CD14-positive monocyte (primary cell): ENCODE data around the gene MST1. TPM values are rescaled to one million over a fixed set of nuclear protein-coding genes. Genes with fewer than 3 reads are reported as not detected.

ENCODE experiments used
- DNase-seq, 3 donors: peaks; one replicate each; pipeline ENCODE4 v3.0.0-alpha.2; 2011 to 2022
- H2AFZ ChIP-seq: 2 replicates; pipeline ENCODE4 v1.6.0; 2012; ENCODE audit warnings: mild to moderate bottlenecking, low read depth, low read length, inconsistent platforms; ENCODE audit not compliant: insufficient read depth, poor library complexity, severe bottlenecking
- H3K27ac ChIP-seq, 2 donors: 1 replicate in 1 of 2; 2 replicates in 1 of 2; pipeline ENCODE4 v1.5.1; 2012 to 2013; ENCODE audit warnings: low read length in 2 of 2, control low read depth in 1 of 2, inconsistent platforms in 1 of 2, low read depth in 1 of 2, mild to moderate bottlenecking in 1 of 2
- H3K27me3 ChIP-seq, 2 donors: one replicate each; pipeline versions ENCODE4 v1.6.0 to v1.6.1; 2011 to 2013; ENCODE audit warnings: low read length in 2 of 2; ENCODE audit not compliant: control insufficient read depth in 2 of 2, insufficient read depth in 2 of 2
- H3K36me3 ChIP-seq, 2 donors: replicated peaks in 1 of 2; 1 replicate in 1 of 2; 2 replicates in 1 of 2; pipeline versions ENCODE4 v1.5.1 to v1.6.1; 2012 to 2013; ENCODE audit warnings: low read length in 2 of 2, control low read depth in 1 of 2, inconsistent platforms in 1 of 2, mild to moderate bottlenecking in 1 of 2; ENCODE audit not compliant: insufficient read depth in 2 of 2, control insufficient read depth in 1 of 2
- H3K4me1 ChIP-seq, 2 donors: 1 replicate in 1 of 2; 2 replicates in 1 of 2; pipeline versions ENCODE4 v1.5.1 to v1.6.1; 2012 to 2013; ENCODE audit warnings: low read length in 2 of 2, control low read depth in 1 of 2, inconsistent platforms in 1 of 2, mild to moderate bottlenecking in 1 of 2, moderate library complexity in 1 of 2; ENCODE audit not compliant: insufficient read depth in 2 of 2, control insufficient read depth in 1 of 2
- H3K4me2 ChIP-seq: replicated peaks from 2 replicates; pipeline ENCODE3; 2012; ENCODE audit warnings: low read length, moderate library complexity, mild to moderate bottlenecking; ENCODE audit not compliant: poor library complexity, severe bottlenecking; ENCODE audit errors: extremely low read depth
- H3K4me3 ChIP-seq, 3 experiments: fragments of 200-600 bp in 1 of 3; sonication (generic) in 1 of 3; replicated peaks in 1 of 3; 1 replicate in 2 of 3; 2 replicates in 1 of 3; pipeline ENCODE4 v1.5.1; 2011 to 2013; ENCODE audit warnings: low read length in 3 of 3, mild to moderate bottlenecking in 3 of 3, control low read depth in 2 of 3, low read depth in 2 of 3, inconsistent platforms in 1 of 3, moderate library complexity in 1 of 3
- H3K79me2 ChIP-seq: 2 replicates; pipeline ENCODE4 v1.6.0; 2012; ENCODE audit warnings: mild to moderate bottlenecking, control low read depth, inconsistent platforms, low read length, moderate library complexity; ENCODE audit not compliant: insufficient read depth
- H3K9ac ChIP-seq: 2 replicates; pipeline ENCODE4 v1.6.0; 2017; ENCODE audit warnings: low read length, mild to moderate bottlenecking; ENCODE audit not compliant: insufficient read depth, poor library complexity, severe bottlenecking
- H3K9me3 ChIP-seq, 2 donors: replicated peaks in 1 of 2; 1 replicate in 1 of 2; 2 replicates in 1 of 2; pipeline versions ENCODE4 v1.5.1 to v1.6.1; 2012 to 2013; ENCODE audit warnings: low read length in 2 of 2, control low read depth in 1 of 2; ENCODE audit not compliant: control insufficient read depth in 1 of 2, insufficient read depth in 1 of 2
- H4K20me1 ChIP-seq: 2 replicates; pipeline ENCODE4 v1.6.0; 2012; ENCODE audit warnings: mild to moderate bottlenecking, low read length, control low read depth, moderate library complexity; ENCODE audit not compliant: insufficient read depth
- H3K27ac Mint-ChIP-seq, 7 donors: one replicate each; pipeline ENCODE4 v1.8.0; 2020; ENCODE audit warnings: mild to moderate bottlenecking in 7 of 7, mixed read lengths in 7 of 7, moderate library complexity in 6 of 7, inconsistent platforms in 2 of 7
- H3K27me3 Mint-ChIP-seq, 3 donors: one replicate each; pipeline ENCODE4 v1.8.0; 2021 to 2022; ENCODE audit warnings: low read depth in 3 of 3, mild to moderate bottlenecking in 3 of 3, mixed read lengths in 3 of 3, moderate library complexity in 3 of 3, inconsistent platforms in 1 of 3
- H3K36me3 Mint-ChIP-seq, 2 donors: one replicate each; pipeline ENCODE4 v1.8.0; 2020; ENCODE audit warnings: mixed read lengths in 2 of 2, inconsistent platforms in 1 of 2, mild to moderate bottlenecking in 1 of 2
- H3K4me1 Mint-ChIP-seq: one replicate; pipeline ENCODE4 v1.8.0; 2020; ENCODE audit warnings: mild to moderate bottlenecking, mixed read lengths
- H3K4me3 Mint-ChIP-seq, 2 donors: one replicate each; pipeline ENCODE4 v1.8.0; 2020; ENCODE audit warnings: mild to moderate bottlenecking in 2 of 2, mixed read lengths in 2 of 2, moderate library complexity in 1 of 2
- H3K9me3 Mint-ChIP-seq, 7 donors: one replicate each; pipeline ENCODE4 v1.8.0; 2020 to 2022; ENCODE audit warnings: mixed read lengths in 7 of 7, mild to moderate bottlenecking in 6 of 7, moderate library complexity in 6 of 7, inconsistent platforms in 2 of 7
- WGBS: methylation state at CpG from one replicate; pipeline ENCODE4 v1.1.5; 2013; ENCODE audit warnings: missing lambda C conversion rate; ENCODE audit not compliant: insufficient coverage; 5-methylcytosine and 5-hydroxymethylcytosine counted together
- intact Hi-C, 2 donors: fragments of 100-400 bp; cut with micrococcal nuclease; formaldehyde crosslinking; loops; one replicate each; pipeline versions ENCODE4 v1.15.0 to v1.15.1; 2023
- polyA plus RNA-seq, 3 donors: library from polyadenylated mRNA; depleted of rRNA in 1 of 3; unstranded in 2 of 3; stranded (reverse) in 1 of 3; fragments of 300-500 nt in 2 of 3; fragments of >200 nt in 1 of 3; fragmentation: Illumina TruSeq in 2 of 3; gene quantifications; 1 replicate in 2 of 3; 2 replicates in 1 of 3; pipeline ENCODE4 v1.2.3, GENCODE V29; 2012 to 2021
- TF ChIP-seq, protein P1 (sequence below): fragments of 200-600 bp; IDR thresholded peaks from one replicate; pipeline ENCODE4 v1.8.0; 2022; ENCODE audit warnings: antibody characterized with exemption, mild to moderate bottlenecking

The MST1 gene
- polyA plus RNA-seq, 3 donors = 0.28 to 17.8 TPM; not detected in 1

DNA sequence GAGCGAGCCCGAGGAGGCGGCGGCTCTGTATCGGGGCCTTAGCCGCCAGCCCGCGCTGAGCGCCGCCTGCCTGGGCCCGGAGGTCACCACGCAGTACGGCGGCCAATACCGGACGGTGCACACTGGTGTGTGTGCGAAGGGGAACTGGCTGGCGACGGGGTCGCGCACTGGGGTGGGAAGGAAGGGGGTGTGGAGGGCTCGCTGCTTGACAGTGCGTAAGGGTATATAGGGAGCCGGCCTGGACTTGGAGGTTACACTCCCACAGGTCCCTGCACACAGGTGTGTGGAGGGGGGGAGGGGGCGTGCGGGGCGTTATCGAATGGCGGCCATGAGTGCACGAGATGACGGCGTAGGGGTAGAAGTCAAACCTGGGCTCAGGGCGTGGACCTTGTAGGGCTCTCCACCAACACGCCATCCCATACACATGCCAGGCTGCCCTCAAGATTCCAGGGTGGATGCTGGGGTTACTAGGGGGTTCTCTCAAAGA is 14.7 kb downstream of the MST1 start:
- Mint-ChIP-seq H3K27ac (peak overlapping the region in 5 of 7 donors; percentile 43 to 99 (median 97)), H3K4me3 (peak overlapping the region; percentile 84 to 85), H3K9me3 (peaks cover 0 to 10% (median 3%) of the 10 kb centered on the region in 7 donors), H3K27me3 (peaks cover 1 to 7% (median 6%) of the 10 kb centered on the region in 3 donors), H3K36me3 (peaks cover 34 to 41% of the 10 kb centered on the region in 2 donors), H3K4me1 (peaks cover 28% of the 10 kb centered on the region)
- H3K4me2 ChIP-seq = peak overlapping the region; percentile 81
- H3K27ac ChIP-seq = peak overlapping the region; percentile 9 to 97
- peaks cover 17 to 21% of the 10 kb centered on the region in 2 donors for H3K4me1 ChIP-seq
- intact Hi-C loops = loop anchor here (1.0 to 10.0 kb wide), 4 partner anchors 50 to 202 kb away; partner anchors contain the start of genes GMPPB (in 2 of the 2) and DAG1 (in 1 of the 2)
- no peak for DNase-seq
- peak overlapping the region; percentile 63 to 82 (median 74) for H3K4me3 ChIP-seq
- WGBS = 0% methylated on average over 22 of the region's 34 CpGs
- H4K20me1 ChIP-seq = peaks cover 26% of the 10 kb centered on the region
- TF ChIP-seq, protein P1, sequence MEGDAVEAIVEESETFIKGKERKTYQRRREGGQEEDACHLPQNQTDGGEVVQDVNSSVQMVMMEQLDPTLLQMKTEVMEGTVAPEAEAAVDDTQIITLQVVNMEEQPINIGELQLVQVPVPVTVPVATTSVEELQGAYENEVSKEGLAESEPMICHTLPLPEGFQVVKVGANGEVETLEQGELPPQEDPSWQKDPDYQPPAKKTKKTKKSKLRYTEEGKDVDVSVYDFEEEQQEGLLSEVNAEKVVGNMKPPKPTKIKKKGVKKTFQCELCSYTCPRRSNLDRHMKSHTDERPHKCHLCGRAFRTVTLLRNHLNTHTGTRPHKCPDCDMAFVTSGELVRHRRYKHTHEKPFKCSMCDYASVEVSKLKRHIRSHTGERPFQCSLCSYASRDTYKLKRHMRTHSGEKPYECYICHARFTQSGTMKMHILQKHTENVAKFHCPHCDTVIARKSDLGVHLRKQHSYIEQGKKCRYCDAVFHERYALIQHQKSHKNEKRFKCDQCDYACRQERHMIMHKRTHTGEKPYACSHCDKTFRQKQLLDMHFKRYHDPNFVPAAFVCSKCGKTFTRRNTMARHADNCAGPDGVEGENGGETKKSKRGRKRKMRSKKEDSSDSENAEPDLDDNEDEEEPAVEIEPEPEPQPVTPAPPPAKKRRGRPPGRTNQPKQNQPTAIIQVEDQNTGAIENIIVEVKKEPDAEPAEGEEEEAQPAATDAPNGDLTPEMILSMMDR = no peak
- H3K9ac ChIP-seq = peak overlapping the region; percentile 92
- peaks cover 0 to 6% of the 10 kb centered on the region in 2 donors for H3K9me3 ChIP-seq
- H2AFZ ChIP-seq = peak overlapping the region; percentile 80
- H3K36me3 ChIP-seq = peaks cover 40% of the 10 kb centered on the region in 2 donors
- peaks cover 13% of the 10 kb centered on the region for H3K79me2 ChIP-seq
- no peaks in the 10 kb centered on the region for H3K27me3 ChIP-seq

DNA sequence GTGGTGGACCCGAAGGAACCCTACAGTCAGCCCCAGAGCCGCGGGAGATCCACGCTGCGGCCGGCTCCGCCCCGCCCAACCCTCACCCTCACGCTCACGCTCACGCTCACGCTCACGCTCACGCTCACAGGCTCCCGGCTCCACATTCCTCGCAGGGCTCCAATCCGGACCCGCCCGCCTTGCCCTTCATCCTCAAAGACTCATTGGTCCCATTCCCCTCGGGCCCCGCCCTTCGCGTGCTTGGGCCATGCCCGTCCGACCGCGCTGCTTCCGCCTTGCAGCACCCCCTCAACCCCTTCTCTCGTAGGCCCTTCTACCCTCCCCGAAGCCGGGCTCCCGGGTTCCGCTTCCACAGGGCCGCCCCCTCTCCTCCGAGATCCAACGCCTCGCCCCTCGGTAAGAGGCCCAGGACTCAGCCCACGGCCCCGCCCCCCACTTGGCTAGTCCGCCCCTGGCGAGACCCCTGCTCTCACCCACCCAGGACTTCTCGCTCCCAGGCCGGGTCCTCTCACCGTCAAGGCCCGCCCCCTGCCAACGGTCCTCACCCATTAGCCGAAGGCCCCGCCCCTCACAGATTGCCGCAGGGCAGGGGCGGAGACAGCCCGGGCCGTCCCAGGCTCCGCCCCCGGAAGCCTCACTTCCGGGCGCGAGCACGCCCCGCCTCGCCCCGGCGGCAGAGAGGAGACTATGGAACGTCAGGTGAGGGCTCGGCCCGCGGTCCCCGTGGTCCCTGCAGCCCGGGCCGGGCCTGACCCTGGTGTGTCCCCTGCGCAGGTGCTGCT is 15.4 kb downstream of the MST1 start, which contains the start of gene APEH:
TSS of gene APEH (plus strand) at position 637 of the 782 bp plus-strand sequence. CDS start at position 688, 51 bp downstream.
- peak within 1 kb of the TSS; percentile 84 to 91 for H3K4me3 Mint-ChIP-seq
- H3K9me3 ChIP-seq = peaks cover 0 to 6% of the 10 kb centered on the region in 2 donors
- H3K36me3 ChIP-seq = peaks cover 34% of the 10 kb centered on the region in 2 donors
- H3K27me3 Mint-ChIP-seq = peaks cover 4 to 10% (median 6%) of the 10 kb centered on the region in 3 donors
- peak within 1 kb of the TSS; percentile 96 to 97 for H3K27ac ChIP-seq
- H3K4me1 ChIP-seq = peaks cover 17 to 21% of the 10 kb centered on the region in 2 donors
- peak within 1 kb of the TSS; percentile 81 for H3K4me2 ChIP-seq
- no peaks in the 10 kb centered on the region for H3K27me3 ChIP-seq
- H3K9me3 Mint-ChIP-seq = peaks cover 0 to 10% (median 3%) of the 10 kb centered on the region in 7 donors
- H3K27ac Mint-ChIP-seq = peak within 1 kb of the TSS; percentile 93 to 99 (median 98)
- peak; percentile 98 to 99 (median 99) for DNase-seq
- peaks cover 26% of the 10 kb centered on the region for H4K20me1 ChIP-seq
- H3K79me2 ChIP-seq = peaks cover 13% of the 10 kb centered on the region
- under 1% methylated on average over 70 of the region's 71 CpGs for WGBS
- intact Hi-C loops = loop anchor here (1.0 to 10.0 kb wide), 4 partner anchors 51 to 202 kb away; partner anchors contain the start of genes GMPPB (in 2 of the 2) and DAG1 (in 1 of the 2)
- H3K4me1 Mint-ChIP-seq = peaks cover 28% of the 10 kb centered on the region
- peak within 1 kb of the TSS; percentile 80 for H2AFZ ChIP-seq
- peaks cover 31 to 35% of the 10 kb centered on the region in 2 donors for H3K36me3 Mint-ChIP-seq
- TF ChIP-seq, protein P1 = no peak
- H3K4me3 ChIP-seq = peak within 1 kb of the TSS; percentile 63 to 82 (median 74)
- H3K9ac ChIP-seq = peak within 1 kb of the TSS; percentile 92
